ENCODE measurements around the gene CRELD2. TPM values are rescaled to one million over a fixed set of nuclear protein-coding genes. Genes with fewer than 3 reads are reported as not detected.

CRELD2 gene
- total RNA-seq, 1 experiment from 2014 or later, result 71.1 TPM

DNA sequence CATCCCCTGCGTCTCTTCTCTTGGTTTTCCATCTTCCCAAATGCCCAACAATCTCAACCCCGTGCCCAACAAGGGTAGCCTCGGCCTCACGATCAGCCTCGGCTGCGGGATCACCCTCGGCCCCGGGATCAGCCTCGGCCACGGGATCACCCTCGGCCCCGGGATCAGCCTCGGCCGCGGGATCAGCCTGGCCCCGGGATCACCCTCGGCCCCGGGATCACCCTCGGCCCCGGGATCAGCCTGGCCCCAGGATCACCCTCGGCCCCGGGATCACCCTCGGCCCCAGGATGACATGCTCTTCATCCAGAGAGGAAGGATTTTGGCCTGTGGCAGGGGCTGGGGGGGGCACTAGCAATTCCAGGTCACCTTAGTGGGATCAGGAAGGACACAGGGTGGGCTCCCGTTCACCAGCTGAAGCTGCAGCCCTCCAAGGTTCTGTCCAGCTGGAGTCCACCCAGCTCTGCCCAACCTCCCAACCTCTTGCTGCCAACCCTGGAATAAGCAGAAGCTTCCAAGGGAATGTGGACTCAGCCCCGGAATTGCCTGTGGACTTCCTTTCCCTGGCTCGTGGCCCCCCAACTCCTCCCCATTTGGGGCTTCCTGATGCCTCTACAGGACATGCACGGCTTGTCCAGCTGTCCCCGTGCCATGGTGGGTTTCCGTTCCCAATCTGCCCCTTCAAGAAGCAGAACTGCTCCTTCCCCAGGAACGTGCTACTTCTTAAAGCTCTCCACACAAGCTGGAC is 6.4 kb upstream of the CRELD2 start:
- no peak for DNase-seq (ENCODE audit: low read depth)

DNA sequence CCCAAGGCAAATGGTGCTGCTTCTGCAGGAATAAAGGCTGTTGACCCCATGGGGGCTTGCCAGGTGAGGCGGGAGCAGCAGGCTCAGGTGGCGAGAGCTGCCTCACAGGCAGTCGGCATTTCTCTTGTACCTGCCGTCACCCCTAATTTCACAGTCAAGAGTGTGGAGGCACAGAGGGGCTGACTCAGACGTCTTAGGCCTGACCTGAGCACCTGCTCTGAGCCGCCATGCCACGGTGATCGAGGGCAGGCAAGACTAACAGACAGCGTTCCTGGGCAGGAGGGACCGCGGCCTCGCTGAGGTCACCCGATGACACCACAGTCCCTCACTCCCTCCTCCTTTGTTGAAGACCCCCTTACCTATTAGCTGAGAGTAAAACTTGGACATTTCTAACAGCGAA is 5.4 kb upstream of the CRELD2 start:
- no peak for DNase-seq (ENCODE audit: low read depth)

DNA sequence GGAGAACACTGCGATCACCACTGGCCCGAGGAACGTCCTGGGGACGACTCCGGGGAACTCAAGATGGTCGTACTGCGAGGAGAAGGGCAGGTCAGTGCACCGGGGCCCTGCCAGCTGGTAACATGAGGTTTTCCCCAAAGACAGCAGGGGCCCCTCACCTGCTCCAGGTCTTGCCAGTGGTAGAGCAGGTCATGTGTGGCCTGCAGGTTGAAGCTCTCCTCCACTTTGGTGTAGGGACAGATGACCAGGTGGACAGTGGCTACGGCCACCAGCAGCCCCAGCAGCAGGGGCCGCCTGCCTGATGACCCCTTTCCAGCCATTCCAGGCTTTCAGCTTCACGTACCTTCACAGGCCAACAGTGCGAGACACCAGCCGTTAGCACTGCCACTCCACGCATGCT is 5.0 kb upstream of the CRELD2 start:
- DNase-seq (ENCODE audit: low read depth), result no peak

DNA sequence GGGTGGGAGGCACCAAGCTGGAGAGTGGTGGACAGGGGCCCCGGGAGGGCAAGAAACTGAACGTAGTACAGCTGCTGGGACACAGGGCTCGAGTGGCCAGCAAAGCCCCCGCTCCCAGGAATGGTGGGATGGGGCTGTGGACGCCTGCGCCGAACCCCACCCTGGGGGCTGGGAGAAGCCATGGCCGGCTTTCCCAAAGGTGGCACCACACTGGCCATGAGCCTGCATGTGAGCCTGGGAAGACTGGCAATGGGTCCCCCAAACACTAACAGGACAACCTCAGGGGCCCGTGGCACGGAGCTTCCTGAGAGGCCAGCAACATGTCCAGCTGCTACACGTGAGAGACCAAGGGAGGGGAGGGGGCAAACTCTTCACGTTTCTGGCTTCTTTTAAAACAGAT is 4.2 kb upstream of the CRELD2 start:
- no peak for DNase-seq (ENCODE audit: low read depth)

DNA sequence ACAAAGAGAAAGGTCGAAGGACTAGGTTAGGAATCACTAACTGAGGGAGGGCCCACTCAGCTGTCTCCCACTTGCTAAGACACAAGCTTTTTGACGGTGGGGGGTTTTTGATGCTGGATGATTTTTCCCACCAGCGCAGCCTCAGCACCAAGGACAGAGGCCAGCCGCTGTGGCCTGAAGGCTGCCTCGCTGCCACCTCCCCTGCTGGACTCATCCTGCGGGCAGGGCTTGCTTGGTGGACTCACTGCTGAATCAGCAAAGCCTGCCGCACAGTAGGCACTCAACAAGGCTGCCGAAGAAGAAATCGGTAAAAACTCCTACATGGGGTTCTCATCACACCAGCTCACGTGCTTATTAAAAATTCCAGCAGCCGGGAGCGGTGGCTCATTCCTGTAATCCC is 2.8 kb upstream of the CRELD2 start:
- no peak for DNase-seq (ENCODE audit: low read depth)

DNA sequence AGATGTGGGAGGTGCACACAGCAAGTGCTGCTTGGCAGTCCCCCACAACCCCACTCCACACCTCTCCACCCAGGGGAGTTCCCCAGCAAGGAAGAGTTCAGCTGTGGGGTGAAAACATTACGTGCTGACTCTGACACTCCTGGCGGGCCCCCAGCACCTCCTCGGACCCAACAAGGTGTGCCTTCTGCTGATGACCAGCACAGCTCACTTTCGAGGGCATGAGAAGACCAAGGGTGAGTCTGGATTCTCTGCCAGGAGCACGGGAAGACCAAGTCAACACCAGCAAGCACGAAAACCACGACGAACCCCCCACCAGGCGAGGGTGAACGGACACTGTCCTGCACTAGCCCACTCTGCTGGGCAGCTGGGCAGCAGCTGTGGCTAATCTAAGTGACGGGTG is 1.6 kb upstream of the CRELD2 start:
- no peak for DNase-seq (ENCODE audit: low read depth)

DNA sequence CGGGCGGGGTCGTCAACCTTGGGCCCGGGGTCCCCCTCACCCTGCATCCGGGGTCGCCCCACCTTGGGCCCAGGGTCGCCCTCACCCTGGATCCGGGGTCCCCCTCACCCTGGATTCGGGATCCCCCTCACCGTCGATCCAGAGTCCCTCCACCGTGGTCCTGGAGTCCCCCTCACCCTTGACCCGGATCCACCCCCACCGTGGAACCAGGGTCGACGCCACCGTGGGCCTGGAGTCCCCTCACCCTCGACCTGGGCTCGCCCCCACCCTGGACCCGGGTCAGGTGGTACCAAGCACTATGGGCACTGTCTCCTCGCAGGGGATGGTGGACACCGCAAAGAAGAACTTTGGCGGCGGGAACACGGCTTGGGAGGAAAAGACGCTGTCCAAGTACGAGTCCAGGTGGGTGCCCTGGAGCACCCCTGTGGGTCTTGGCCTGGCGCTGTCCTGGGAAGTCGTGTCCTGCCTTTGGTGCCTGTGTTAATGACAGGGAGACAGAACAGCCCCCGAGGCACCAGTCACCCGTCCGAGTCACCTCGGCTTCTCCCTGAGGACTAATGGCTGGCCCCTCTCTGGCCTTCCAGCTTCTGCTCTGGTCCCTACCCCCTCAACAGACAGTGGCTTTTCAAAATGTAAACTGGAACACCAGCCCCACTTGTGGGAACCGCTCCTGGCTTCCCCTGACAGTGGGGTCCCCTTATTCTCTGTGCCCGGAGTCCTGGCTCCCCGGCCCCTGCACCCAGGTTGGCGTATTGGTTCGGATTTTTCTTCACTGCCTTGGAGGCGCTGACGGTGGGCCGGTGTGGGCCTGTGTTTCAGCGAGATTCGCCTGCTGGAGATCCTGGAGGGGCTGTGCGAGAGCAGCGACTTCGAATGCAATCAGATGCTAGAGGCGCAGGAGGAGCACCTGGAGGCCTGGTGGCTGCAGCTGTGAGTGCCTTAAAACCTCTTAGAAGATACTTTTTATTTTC is 762 bp downstream of the CRELD2 start:
- DNase-seq (ENCODE audit: low read depth), result no peak

DNA sequence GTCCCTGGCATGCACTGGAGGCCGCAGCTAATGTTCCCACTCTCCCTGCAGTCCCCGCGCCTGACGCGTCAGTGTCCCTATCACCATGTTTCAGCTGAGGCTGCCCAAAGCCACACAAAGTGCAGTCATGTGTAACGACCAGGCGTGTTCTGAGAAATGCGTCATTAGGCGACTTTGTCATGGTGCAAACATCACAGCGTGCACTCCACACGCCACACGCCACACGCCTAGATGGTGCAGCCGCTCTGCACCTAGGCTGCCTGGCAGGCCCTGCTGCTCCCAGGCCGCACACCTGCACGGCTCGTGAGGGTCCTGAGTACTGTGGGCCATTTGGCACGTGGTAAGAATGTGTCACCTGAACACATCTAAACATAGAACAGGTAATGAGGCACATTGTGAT is 2.4 kb downstream of the CRELD2 start:
- no peak for DNase-seq (ENCODE audit: low read depth)

DNA sequence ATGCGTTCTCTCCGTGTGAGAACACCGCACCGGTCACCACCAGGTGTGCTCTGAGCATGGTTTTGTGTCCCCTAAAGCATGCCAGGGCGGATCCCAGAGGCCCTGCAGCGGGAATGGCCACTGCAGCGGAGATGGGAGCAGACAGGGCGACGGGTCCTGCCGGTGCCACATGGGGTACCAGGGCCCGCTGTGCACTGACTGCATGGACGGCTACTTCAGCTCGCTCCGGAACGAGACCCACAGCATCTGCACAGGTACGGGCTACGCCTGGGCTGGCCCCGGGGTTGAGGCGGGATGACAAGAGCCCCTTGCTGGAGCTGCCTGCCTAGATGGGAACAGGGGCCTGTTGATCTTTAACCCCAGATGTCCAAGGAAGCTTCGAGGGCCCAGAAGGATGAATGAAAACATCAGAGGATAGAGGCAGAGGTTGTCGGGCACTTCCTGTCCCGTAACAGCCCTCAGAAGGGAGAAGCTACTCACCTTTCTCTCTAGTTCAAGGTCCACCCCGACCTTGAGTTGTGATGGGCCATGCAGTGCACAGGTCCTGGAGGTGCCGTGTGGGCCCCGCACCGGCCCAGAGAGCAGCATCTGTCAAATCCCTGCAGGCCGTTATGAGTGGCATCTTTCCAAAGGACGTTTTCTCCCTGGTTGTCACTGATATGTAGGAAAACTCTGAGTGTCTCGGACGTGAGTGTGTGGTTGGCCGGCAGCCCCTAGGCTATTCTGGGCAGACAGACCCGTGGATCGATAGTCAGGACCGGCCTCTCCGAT is 3.3 kb downstream of the CRELD2 start:
- no peak for DNase-seq (ENCODE audit: low read depth)

DNA sequence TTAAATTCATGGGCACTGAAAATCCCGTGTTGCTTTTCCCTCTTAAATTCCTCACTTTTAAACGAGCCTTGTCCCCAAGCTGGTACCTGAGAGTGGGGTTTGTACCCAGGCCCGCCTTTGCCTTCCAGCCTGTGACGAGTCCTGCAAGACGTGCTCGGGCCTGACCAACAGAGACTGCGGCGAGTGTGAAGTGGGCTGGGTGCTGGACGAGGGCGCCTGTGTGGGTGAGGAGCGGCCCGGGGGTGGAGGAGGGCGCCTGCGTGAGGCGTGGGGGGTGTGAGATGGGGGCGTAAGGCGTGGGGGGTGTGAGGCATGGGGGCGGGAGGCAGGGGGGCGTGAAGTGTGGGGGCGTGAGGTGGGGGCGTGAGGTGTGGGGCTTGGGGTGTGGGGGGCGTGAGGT is 4.0 kb downstream of the CRELD2 start:
- DNase-seq (ENCODE audit: low read depth), result no peak

DNA sequence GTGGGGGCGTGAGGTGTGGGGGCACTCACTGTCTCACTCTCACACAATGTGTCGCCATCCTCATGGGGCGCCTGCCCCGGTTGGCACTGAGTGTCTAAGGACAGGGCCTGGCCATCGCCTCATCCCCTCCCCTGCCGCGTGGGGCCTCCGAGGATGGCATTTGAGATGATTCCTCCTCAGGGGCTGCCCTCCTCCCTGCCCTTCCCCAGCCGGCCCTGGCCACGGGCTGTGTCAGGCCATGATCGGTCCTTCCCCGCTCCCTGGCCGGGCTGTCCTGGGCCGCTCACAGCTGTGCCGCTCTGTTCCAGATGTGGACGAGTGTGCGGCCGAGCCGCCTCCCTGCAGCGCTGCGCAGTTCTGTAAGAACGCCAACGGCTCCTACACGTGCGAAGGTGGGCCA is 4.5 kb downstream of the CRELD2 start:
- DNase-seq (ENCODE audit: low read depth), result no peak

DNA sequence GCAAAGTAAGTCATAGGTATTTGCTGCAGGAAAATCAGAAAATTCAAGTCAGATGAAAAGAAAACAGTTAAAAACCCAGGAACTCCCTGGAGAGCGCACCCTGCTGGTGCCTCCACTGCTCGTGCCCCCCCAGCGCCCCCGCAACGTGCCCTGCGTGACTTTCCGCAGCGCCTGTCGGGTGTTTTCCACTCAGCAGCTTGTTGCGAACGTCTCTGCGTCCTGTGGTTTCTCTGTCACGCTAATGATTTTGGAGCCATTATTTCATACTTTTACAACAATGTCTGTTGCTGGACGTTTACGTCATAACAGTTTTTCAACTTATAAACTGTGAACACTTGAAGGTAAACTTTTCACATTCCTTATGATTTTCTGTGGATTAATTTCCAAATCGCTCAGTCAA is 5.0 kb downstream of the CRELD2 start:
- DNase-seq (ENCODE audit: low read depth), result no peak

DNA sequence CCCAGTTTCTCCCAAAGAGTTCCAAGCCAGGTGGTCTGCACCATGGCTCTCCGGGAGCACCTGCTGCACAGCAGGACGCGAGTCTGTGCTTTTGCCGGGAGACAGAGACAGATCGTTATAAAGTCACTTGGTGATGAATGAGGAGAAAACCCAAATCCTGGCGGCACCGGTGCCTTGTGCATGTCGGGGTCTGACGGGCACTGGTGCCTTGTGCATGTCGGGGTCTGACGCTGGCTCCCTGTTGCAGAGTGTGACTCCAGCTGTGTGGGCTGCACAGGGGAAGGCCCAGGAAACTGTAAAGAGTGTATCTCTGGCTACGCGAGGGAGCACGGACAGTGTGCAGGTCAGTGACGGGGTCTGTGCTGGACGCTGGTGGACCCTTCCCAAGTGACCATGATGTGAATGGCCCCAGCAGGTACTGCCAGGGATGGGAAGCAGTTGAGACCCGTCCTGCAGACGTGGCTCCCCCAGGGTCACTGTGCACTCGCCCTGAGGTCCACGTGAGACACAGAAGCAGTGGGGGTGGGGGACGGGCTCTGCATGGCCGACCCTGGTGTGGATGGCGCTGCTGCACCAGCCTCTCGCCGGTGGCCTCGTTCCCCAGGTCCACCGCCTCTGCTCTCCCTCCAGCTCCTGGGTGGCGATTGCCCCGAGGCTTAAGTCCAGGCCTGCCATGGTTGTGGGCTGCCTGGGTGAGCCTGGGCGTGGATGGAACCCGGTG is 5.8 kb downstream of the CRELD2 start:
- no peak for DNase-seq (ENCODE audit: low read depth)

DNA sequence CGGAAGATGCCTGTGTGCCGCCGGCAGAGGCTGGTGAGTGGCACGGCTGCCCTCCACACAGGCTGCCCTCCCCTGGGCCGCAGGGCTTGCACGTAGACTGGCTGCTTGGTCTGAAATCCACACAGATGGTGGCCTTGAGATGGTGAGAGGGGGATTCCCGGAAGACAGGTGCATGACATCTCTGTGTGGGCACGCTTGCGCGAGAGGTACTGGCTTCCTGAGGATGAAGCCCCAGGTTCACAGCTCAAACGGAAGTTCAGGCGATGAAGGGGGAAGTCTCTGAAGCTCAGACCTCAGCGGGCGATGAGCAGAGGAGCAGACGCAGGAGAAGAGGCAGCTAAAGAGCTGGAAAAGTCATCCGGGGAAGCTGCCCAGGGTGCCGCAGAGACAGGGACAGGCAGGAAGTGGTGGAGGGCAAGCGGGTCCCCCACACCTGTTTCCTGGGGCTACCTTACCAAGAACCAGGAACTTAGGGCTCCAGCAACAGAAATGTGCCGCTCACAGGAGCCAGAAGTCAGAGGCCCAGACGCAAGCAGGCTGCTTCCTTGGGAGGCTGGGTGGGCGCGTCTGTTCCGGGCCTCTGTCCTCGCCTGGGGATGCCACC is 7.2 kb downstream of the CRELD2 start:
- DNase-seq (ENCODE audit: low read depth), result no peak

DNA sequence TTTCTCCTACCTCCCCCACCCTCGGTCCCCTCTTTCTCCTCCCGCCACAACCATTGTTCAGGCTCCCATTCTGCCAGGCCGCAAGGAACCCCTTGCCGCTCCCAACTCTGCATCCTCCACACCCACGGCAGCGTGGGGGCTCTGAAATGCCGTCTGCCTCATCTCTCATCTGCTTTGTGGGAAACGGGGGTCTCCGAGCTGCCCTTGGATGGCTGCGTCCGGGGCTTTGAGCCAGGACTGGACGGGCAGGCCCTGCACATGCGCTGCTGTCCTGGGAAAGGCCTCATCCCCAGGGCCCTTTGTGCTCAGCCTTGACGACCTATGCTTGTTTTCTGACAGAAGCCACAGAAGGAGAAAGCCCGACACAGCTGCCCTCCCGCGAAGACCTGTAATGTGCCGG is 8.5 kb downstream of the CRELD2 start:
- DNase-seq (ENCODE audit: low read depth), result no peak

DNA sequence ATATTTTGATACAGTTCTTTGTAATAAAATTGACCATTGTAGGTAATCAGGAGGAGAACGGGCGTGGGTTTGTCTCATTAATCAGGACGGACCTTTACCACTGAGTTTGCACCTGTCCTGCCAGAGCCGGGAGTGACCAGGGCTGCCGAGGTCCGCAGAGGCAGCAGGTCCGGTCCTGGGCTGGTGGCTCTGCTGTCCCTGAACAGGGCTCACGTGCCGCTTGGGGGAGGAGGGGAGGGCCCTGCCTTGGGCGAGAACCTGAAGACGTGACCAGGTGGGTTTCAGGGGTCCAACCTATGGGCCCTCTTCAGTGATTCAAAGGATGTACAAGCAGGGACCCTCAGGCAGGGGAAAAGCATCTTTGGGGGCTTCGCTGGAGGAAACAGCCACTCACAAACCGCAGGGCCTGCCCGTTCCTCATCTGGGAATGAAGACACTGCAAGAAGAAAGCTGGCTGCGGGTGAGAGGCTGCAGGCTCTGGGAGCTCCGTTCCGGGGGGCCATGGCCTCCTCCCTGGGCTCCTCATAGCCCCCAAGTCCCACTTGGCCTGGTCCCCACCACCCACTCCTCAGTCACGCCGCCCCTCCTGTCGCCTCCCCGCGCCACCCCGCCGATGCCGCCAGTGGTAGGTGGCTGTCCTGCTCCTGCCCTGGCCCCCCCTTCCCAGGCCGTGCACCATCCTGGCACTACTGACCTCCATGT is 9.2 kb downstream of the CRELD2 start:
- no peak for DNase-seq (ENCODE audit: low read depth)

DNA sequence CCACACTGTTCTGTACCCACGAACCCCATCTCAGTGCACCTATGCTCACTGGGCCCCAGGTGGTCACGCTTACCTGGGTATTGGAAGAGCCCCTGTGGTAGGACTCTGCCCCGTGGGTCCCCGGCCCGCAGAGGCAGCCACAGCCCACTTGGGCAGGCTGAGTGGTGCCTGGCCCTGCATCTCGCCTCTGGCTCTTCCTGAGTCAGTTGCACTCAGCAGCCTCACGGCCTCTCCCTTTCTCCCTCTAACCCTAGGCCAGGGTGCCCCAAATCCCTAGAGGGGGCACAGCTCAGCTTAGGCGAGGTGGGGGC is 9.7 kb downstream of the CRELD2 start:
- DNase-seq (ENCODE audit: low read depth), result no peak

DNA sequence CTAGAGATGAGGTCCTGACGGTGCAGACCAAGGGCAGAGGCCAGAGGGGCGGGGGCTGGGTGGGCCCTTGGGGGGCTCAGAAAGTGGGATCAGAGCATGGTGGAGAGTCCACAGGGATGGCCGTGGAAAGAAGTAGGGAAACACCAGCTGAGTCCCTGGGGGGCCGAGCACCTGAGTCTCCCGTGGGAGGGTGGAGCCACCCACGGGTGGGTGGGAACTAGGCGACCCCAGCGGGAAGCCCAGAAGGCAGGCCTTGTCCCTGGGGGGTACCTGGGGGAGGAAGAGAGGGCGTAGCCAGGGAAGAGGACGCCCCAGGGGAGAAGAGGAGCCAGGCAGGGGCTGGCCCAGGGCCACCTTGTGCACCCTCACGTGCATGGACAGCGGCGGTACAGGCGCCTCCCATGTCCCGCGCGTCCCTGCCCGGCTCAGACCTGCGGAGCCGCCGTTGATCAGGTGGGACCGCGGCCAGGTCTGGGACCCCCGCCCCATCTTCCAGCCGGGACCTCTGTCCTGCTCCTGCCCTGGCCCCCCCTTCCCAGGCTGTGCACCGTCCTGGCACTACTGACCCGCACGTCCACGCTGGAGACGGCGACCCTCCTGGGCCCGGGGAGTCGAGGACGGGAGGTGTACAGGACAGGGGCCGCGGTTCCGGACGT is 10.2 kb downstream of the CRELD2 start:
- DNase-seq (ENCODE audit: low read depth), result no peak

DNA sequence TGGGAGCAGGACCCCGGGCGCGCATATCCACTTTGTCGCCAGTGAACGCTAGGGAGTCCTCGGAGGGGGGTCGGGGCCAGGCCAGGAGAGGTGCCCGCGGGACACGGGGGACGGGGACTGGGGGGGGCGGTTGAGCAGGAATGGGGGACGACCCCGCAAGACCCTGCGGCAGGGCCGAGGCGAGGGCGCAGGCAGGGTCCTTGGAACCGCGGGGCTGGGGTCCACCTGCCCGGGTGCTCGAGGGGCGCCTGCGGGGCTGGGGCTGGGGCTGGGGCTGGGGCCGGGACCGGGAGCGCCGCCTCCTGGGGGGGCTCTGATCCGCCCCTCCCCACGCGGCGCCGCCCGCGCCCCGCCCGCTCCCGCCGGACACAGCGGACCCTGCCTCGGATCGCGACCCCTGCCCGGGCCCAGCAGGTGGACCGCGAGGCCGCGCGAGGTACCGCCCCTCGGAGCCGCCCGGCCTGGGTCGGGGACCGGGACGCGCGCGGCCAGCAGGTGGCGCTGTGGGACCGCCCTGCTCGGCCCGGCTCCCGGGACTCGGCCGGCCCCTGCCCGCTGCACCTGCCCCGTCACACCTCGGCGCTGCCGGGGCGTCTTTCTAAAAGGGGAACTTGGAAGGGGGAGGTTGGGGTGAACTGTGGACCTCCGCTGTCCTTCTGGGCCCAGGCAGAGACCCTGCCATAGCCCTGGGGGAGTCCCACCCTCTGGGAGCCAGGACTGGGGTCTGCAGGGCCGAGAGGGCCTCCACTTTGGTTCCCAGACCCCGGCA is 11.0 kb downstream of the CRELD2 start:
- DNase-seq (ENCODE audit: low read depth), result no peak

Measured in LHCN-M2 (cell line).